Activated CD4-positive, CD25-positive, alpha-beta regulatory T cell treated with anti-CD3 and anti-CD28 coated beads, Interleukin-2, amount 50 U/mL, for 24 hours (primary cell): Measurements from ENCODE around the gene LCN1.
"Not testable (repeated sequence)": the region's sequence is repeated elsewhere in the genome, so short reads cannot be mapped to it uniquely, and the experiment has no call there.

Experiments used
- ATAC-seq, 2 donors: fragments of 150-1000 bp; cut with Tn5 transposase; one replicate each; pipeline ENCODE4 v1.10.0; 2021; ENCODE audit warnings: mild to moderate bottlenecking in 1 of 2, moderate library complexity in 1 of 2

The LCN1 gene

DNA sequence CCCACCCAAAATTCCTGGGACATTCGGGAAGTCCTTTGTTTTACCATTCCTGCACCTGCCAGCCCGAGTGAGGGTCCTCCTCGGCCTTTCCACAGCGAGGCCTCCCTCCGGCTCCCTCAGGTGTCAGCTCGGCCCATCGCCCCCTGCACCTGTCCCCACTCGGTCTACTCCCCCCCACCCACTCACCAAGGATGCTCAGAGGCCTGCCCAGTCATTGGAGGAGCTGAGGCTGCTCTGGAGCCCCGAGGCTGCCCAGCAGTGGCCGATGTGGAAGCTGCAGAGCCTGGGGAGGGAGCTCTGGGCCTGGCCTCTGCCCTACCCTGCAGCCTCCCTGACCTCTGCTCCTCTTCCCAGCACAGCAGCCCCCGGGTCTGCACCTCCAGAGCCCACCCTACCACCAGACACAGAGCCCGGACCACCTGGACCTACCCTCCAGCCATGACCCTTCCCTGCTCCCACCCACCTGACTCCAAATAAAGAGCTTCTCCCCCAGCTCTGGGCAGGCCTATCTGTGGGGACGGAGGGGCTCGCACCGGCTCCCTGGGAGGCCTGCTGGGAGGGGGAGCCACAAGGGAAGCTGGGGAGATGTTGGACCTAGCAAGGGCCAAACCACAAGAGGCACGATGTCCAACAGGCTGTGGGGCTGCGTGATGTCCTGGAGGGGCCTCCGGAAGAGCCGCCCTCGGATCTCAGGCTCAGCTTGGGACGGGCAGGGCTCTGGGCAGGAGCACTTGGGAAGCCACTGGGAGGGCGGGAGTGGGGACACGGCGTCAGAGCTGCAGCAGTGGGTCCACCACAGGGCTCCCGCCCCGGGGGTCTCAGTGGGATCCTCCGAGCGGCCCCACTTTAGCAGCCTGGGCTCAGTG is 28.5 kb downstream of the LCN1 start:
- not testable (repeated sequence) for ATAC-seq

DNA sequence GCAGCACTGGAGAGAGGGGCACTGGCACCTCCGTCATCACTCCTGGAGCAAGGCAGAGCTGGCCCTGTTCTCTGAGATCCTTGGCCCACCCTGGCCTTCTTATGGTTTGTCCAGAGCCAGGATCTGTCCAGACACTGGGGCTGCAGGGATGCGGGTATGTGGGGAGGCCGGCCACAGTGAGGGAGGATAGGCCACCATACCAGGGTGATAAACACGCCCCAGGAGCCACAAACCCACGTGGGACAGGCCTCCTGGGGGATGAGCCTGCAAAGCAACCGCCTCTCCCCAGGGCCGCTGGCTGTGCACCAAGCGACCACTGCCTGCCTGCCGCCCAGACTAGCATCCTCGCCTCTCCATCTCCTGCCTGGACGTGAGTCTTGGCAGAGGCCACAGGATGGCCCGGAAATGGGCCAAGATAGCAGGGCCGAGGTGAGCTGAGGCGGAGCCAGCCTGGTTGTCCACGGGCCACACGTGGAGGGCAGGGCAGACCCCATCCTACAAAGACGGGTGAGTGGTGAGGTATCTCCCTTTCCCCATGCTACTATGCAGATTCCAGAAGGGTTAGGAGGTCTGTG is 29.2 kb downstream of the LCN1 start:
- ATAC-seq: no peak

DNA sequence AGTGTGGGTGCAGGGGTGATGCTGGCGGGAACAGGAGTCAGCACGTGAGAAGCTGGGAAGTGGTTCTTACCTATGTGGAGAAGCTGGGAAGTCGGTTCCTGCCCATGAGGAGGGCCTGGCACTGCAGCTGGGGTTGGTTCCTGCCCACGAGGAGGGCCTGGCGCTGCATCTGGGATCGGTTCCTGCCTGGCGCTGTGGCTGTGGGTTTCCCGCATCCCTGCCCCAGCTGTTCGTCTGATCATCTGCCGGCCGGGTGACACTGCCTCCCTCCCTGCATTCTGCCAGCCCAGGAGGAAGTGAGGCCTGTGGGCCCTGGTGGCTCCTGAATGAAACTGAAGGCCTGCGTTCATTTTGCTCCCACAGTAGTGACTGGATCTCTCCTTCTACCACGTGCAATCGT is 29.8 kb downstream of the LCN1 start:
- no peak for ATAC-seq

DNA sequence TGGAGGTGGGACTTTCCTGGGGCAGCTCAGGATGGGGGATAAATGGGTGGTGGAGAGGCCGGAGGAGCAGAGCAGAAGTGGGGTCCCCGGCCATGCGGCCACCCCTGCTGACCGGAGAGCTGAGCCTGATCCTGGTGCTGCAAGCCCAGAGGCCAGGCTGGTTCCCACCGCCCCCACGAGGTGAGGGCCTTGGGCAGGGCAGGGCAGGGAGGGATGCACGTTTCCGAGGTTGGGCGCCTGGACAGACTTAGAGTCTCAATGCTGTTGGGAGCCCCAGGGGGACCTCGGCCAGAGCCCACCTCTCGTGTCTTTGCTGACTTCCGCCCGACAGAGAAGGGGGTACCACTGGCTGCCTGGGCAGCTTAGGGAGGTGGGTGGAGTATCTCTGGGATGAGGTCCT is 30.2 kb downstream of the LCN1 start:
- ATAC-seq: no peak

DNA sequence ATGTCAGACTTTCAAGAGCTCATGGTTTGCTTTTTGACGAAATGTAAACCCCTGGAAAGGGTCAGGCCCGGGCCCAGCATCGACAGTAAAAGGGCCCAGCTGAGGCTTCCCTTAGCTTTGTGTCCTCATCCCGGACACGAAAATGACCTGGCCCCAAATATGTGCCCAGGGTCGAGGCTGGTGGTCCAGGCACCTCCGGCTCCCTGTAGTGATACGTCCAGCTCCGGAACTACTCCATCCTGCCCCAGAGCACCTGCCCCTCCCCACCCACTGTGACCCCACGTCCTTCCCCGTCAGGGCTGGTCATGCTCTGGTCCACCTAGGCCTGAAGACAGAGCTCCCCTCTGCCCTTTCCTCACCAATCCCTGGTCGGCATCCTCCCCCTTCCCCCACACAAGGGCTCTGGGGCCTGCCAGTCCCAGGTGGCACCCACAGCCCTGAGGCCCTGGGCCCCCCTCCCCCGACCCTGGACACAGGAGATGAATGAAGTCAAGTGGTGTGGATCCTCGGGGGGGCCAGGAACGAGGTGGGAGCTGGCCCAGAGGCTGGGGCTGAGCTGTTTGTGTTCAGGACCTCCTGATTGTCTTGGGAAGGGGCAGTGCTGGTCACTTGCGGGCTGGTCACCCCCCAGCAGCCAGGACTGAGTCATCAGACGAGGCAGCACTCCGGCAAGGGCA is 30.9 kb downstream of the LCN1 start:
- no peak for ATAC-seq

DNA sequence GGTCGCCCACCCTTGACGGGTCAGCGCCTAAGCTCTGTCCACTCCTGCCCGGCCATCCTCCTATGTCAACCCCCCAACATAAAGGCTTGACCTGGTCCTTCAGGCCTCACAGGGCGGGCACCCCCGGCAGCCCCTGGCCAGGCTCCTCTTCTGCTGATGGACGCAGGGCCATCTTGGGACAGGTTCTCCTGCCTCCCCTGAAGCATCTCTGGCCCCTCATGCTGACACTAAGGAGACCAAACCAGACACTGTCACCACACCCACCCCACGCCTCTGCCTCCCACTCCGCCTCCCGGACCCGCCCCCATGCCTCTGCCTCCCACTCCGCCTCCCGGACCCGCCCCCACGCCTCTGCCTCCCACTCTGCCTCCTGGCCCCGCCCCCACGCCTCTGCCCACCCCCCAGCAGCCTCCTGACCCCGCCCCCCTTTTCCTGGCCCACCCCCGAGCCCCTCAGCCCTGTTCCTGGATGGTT is 31.5 kb downstream of the LCN1 start:
- no peak for ATAC-seq

DNA sequence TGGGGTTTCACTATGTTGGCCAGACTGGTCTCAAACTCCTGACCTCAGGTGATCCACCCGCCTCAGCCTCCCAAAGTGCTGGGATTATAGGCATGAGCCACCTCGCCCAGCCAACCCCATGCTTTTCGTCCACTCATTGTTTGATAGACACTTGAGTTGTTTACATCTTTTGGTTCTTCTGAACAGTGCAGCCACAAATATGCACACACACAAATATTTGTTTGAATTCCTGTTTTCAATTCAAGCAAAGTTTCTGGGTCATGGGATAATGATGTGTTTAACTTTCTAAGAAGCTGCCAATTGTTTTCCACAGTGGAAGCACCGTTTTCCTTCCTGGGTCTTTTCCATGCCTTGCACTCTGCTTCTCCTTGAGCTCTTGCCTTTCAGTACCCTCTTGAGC is 33.5 kb downstream of the LCN1 start:
- ATAC-seq: no peak

DNA sequence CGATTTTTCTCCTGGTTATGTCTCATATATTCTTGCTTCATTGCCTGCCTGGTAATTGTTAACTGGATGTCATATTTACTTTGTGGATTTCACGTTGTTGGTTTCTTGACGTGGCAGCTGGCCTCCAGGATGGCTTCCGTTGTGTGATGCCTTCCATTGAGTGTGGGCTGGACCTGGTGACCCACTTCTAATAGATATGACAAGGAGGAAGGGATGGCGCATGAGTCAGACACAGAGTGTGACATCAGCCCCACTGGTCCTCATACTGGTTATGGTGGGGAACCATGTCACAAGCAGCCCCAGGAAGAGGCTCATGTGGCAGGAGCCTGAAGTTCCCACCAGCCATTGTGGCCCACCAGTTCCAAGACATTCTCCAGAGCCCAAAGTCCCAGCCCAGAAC is 34.0 kb downstream of the LCN1 start:
- ATAC-seq: no peak

DNA sequence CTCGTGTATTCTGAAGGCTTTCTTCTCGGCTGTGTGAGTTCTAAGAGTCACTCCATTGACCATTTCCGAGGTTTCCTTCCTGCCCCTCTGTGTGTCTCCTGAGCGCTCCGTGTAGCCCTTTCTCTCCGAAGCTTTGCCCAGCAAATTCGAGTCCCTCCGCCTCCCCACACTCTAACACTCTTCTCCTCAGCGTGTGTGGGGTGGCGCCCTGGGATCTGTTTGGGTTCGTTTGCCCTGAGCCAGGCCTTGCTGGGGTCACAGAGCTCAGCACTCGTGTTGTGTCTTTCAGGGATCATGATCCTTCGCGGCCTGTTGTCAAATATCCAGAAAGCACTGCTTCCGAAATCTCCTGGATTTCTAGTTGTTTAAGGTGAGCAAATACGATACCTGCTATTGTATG is 34.7 kb downstream of the LCN1 start:
- ATAC-seq: no peak

DNA sequence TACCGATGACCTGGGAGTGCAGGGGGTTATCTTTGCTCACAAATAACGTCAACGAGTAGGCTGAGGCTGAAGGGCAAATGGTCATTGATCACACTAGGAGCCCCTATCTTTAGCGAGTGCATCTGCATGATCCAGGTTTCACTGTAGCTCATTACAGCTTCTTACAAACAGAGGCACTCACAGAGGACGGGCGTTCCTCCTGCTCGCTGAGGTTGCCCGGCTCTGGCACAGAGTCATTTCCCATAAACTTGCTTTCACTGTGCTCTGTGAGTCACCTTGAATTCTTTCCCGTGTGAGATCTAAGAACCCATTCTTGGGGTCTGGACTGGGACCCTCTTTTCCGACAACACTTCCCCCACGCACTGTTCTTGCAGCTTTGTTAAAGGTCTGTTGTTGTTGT is 38.4 kb downstream of the LCN1 start:
- no peak for ATAC-seq

DNA sequence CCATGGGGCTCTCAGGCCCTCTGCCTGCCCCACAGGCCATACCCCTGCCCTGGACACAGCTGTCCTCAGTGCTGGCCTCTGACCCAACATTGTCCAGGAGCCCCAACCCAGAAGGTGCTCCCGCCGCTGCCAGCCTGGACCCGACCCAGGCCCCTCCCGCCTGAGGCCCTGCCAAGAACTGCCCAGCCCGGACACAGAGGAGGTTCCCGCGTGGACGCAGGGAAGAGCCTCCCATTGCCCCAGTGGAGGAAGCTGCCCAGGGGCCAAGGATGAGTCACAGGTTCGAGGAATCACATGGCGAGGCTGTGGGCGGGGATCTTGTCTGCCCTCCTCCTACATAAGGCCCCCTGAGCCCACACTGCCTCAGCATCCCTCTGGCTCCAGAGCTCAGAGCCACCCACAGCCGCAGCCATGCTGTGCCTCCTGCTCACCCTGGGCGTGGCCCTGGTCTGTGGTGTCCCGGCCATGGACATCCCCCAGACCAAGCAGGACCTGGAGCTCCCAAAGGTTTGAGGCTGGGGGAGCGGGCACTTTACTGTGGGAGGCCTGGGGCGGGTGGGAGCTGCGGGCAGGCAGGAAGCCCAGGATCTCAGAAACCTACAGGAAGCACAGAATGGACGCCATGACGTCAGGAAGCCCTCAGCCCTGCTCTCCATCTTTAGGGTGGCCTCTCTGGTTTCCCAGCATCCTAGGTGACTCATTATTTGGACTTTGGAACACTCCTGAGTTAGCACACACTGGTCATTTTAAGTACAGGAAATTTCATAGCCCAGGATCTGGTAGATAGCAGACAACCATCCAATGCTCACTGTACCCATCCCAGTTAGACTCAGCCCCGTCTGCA is 40.4 kb downstream of the LCN1 start, which contains the start of gene PAEP:
Gene PAEP, plus strand, starts transcription at position 366 of the 844 bp plus-strand sequence.
- no peak for ATAC-seq

DNA sequence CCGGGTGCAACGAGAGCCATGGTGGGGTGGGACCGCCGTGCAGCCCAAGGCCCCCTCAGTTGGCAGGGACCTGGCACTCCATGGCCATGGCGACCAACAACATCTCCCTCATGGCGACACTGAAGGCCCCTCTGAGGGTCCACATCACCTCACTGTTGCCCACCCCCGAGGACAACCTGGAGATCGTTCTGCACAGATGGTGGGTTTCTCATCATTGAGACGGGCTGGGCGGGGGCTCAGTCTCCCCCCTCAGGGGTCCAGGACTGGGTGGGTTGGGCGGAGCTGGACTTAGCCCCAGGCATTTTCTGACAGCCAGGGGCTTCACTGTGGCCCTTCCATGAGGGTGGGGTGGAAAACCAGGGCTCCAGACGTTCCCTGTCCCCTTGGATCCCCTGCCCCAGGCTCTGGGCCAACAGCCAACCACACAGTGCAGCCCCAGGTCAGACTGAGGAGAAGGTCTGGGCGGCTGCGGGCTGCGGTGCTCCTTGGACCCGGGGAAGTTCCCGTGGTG is 41.0 kb downstream of the LCN1 start:
- no peak for ATAC-seq

DNA sequence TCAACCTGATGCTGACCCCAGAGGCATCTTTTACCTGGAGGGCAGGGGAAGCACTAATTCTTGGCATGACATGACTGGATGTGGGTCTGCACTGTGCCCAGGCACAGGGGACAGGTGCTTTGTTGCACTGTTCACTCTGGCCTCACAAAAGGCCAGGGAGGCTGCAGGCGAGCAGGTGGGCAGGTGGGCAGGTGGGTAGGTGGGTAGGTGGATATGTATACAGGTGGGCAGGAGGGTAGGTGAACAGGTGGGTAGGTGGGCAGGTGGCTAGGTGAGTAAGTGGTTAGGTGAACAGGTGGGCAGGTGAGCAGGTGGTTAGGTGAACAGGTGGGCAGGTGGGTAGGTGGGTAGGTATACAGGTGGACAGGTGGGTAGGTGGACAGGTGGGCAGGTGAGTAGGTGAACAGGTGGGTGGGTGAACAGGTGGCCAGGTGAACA is 41.8 kb downstream of the LCN1 start:
- no peak for ATAC-seq

DNA sequence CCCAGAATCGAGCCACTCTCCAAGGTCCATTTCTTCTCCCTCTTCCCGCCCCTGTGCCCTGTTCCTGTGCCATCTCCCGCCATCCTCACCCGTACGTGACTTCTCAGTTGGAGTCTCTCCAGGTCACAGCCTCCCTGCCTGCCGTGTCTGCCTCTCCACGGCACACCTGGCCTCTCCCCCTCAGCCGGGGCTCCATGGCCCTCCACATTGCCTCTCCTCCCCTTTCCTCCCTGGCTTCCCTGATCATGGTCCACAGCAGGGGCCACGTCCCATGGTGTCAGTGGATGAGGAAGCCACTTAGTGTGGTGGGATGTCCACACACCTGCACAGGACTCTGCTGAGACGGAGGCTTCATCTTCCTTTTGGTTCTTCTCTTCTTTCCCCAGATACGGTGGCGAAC is 42.6 kb downstream of the LCN1 start:
- ATAC-seq: no peak

DNA sequence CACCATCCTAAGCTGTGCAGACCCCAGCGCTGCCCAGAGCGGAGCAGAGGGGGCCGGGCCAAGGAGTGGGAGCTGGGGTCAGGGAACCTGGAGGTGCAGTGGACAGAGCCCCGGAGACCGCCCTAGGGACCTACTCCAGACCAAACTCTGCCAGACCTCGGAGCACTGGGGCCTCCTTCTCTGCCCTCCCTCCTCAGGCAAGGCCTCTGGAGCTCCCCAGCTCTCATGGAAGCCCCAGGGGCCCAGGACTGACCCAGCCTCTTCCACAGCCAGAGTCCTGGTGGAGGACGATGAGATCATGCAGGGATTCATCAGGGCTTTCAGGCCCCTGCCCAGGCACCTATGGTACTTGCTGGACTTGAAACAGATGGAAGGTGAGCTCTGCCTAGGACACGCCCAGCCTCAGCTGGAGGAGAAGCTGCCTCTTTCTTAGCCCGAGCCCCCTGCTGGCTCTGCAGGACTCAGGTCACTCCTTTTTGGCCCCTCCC is 43.9 kb downstream of the LCN1 start:
- no peak for ATAC-seq

DNA sequence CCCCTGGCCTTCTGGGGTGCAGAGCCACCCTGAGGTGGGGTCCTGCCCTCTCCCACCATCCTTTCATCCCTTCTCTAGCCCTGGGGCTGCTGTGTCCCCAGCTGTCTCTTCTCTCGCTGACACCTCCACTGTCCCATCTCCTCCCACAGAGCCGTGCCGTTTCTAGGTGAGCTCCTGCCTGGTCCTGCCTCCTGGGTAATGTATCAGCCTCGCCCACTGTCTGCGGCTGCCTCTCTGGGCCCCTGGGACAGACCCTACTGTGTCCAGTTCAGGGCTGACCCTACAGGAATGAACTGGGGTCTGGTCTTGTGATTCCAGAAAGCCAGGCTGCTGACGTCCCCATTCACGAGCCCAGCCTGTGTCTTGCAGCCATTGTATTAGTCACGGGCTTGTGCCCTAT is 44.4 kb downstream of the LCN1 start:
- ATAC-seq: no peak

DNA sequence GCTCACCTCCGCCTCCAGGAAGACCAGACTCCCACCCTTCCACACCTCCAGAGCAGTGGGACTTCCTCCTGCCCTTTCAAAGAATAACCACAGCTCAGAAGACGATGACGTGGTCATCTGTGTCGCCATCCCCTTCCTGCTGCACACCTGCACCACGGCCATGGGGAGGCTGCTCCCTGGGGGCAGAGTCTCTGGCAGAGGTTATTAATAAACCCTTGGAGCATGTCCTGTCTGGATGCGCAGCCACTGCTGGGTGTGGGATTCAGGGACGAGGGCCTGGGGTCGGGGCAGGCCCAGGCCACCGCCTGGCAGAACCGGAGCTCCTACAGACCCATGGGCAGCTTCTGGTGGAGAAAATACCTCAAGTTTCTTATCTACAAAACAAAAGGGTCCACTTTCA is 45.3 kb downstream of the LCN1 start:
- no peak for ATAC-seq

DNA sequence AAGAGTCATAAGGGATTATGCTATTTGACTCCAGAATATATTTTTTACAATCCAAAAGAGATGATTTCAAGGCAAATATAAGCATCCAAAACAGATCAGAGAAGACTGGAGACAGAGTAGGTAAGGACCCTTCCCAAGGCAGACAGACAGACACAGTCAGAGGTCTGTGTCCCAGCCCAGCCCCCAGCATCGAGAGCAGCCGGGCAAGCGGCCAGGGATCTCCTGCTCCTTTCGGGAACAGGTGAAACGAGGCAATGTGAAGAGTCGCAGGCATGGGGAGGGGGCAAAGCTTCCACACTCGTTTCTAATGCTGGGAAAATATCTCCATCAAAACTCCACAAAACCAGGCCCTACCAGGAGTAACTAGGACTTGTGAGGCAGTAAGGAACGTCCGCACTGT is 46.1 kb downstream of the LCN1 start:
- no peak for ATAC-seq

DNA sequence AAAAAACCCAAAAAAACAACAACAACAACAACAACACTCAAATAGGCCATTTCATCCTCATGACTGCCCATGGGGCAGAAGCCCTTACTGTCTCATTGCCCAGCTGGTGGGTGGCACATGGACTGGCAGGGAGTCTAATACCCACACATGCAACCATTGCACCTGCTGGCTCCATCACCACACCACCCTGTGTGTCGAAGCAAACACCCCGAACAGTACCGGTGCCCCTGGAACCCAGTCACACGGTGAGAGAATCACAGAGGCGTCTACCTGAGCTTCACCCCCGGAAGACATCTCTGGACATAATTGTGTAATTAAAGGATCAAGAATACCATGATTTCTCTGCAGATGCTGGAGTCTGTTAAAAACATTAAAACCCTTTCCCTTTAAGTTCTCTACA is 46.8 kb downstream of the LCN1 start:
- ATAC-seq: no peak

DNA sequence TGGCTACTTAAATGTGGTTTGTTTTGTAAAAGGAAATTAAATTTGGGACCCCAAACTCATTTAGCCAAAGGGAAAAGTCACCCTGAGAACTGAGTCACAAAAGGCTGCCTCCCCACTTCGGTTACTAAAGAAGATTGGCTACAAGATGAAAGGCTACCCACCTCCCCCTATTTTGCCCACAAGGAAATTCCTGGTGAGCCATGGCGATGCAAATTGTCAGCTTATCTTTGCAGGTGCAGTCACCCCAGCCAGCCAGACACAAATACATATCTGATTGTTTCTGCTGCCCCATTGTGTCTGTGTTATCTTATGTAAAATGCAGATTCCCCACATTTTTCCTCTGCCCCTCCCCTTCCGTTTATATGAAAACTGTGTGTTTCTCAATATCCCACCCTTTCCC is 49.2 kb downstream of the LCN1 start:
- no peak for ATAC-seq

DNA sequence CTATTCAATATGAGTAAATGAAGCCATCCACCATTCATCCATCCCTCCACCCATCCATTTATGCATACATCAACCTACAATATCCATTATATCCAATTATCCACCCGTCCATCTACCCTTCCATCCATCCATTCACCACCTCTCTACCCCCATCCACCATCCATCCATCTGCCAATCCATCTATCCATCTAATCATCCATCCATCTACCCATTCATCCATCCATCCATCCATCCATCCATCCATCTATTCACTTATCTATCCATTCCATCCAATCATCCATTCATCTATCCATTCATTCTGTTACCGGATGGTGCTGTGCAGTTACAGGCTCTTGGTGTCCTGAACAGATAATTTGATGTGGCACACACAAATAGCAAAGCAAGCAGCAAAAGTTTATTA is 51.0 kb downstream of the LCN1 start:
- no peak for ATAC-seq

DNA sequence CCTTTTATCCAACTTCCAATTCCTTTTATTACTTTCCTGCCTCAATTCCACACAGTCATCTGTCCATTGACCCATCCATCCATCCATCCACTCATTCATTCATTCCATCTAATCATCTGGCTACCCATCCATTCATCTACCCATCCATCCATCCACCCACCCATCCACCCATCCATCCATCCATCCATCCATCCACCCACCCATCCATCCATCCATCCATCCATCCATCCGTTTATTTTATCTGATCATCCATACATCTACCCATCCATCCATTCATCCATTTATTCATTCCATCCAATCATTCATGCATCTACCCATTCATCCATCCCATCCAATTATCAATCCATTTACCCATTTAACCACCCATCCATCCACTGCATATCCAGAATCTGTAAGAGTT is 51.9 kb downstream of the LCN1 start:
- ATAC-seq: no peak

DNA sequence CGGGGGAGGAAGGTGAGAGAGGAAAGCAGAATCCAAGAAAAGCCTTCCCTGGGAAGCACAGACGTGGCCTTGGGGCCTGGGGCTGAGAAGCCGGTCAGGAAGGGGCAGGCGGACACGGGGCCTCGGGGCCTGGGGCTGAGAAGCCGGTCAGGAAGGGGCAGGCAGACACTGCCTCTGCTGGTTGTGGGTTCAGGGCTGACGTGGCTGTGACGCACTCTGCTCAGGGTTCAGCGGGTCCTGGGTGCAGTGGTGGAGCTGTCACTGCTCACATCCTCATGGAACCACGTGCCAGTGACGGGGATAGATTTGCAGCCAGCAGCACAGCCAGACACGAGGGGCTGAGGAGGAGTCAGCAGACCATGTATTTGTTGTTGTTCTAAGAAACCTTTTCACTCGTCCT is 53.1 kb downstream of the LCN1 start:
- ATAC-seq: no peak
